Activated T-cell treated with anti-CD3 and anti-CD28 coated beads, Interleukin-2, amount 50 U/mL, for 72 hours (primary cell): Measurements from ENCODE around the gene RPEL1. TPM values are rescaled to one million over a fixed set of nuclear protein-coding genes. Genes with fewer than 3 reads are reported as not detected.
"Not testable (repeated sequence)": the region's sequence is repeated elsewhere in the genome, so short reads cannot be mapped to it uniquely, and the experiment has no call there.

Source experiments
- ATAC-seq, 2 donors: fragments of 150-1000 bp; cut with Tn5 transposase; replicated peaks in 1 of 2; 2 replicates each; pipeline ENCODE4 v1.10.0; 2021; ENCODE audit warnings: moderate library complexity in 2 of 2, mild to moderate bottlenecking in 1 of 2
- DNase-seq, 2 donors: peaks; one replicate each; pipeline ENCODE4 v3.0.0; 2021 to 2022; ENCODE audit warnings: mixed read lengths in 1 of 2
- H3K27ac Mint-ChIP-seq: one replicate; pipeline ENCODE4 v1.8.0; 2022; ENCODE audit warnings: mild to moderate bottlenecking, moderate library complexity, mixed read lengths
- H3K27me3 Mint-ChIP-seq: one replicate; pipeline ENCODE4 v1.8.0; 2022; ENCODE audit warnings: low read depth, mixed read lengths
- H3K36me3 Mint-ChIP-seq, 2 donors: one replicate each; pipeline ENCODE4 v1.8.0; 2022; ENCODE audit warnings: mixed read lengths in 2 of 2, mild to moderate bottlenecking in 1 of 2; ENCODE audit not compliant: insufficient read depth in 2 of 2
- H3K4me1 Mint-ChIP-seq: one replicate; pipeline ENCODE4 v1.8.0; 2022; ENCODE audit warnings: low read depth, mixed read lengths
- H3K4me3 Mint-ChIP-seq, 2 donors: one replicate each; pipeline ENCODE4 v1.8.0; 2022; ENCODE audit warnings: mild to moderate bottlenecking in 2 of 2, mixed read lengths in 2 of 2, moderate library complexity in 2 of 2
- H3K9me3 Mint-ChIP-seq, 2 donors: one replicate each; pipeline ENCODE4 v1.8.0; 2022; ENCODE audit warnings: mixed read lengths in 2 of 2
- total RNA-seq, 2 donors: library from RNA; stranded (reverse); gene quantifications; one replicate each; pipeline ENCODE4 v1.2.3, GENCODE V29; 2022

The RPEL1 gene
- total RNA-seq, 2 donors from 2014 or later, result 0.12 TPM; not detected in 1

DNA sequence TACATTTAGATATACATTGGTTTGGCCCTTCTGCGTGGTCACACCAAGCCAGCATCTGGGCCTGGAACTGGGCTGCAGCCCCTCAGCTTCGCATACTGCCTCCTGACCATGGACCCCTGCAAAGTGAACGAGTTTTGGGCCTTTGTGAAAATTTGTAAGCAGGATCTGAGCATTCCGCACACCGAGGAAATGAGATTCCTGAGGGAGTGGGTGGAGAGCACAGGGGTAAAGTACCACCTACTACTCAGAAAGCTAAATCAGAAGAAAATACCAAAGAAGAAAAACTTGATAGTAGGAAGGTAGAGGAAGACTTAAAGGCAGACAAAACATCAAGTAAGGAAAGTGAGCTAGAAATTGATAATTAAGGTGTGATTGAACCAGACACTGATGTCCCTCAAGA, 30.1 kb upstream of the RPEL1 start:
- peaks cover 7% of the 10 kb centered on the region for H3K27me3 Mint-ChIP-seq
- H3K27ac Mint-ChIP-seq, result no peak overlapping the region
- no peak for ATAC-seq
- H3K36me3 Mint-ChIP-seq, result peaks cover 3 to 5% of the 10 kb centered on the region in 2 donors
- peaks cover 0 to 7% of the 10 kb centered on the region in 2 donors for H3K9me3 Mint-ChIP-seq
- no peak overlapping the region for H3K4me3 Mint-ChIP-seq
- no peak for DNase-seq
- H3K4me1 Mint-ChIP-seq, result peaks cover 8% of the 10 kb centered on the region

DNA sequence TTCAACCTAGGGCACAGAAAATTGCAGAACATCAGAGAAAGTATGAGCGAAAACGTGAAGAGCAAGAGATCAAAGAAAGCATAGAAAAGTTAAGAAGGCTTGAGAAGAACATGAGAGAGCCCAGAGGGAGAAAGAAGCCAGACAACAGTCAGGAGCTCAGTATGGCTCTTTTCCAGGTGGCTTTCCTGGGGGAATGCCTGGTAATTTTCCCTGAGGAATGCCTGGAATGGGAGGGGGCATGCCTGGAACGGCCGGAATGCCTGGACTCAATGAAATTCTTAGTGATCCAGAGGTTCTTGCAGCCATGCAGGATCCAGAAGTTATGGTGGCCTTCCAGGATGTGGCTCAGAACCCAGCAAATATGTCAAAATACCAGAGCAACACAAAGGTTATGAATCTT, 29.3 kb upstream of the RPEL1 start:
- not testable (repeated sequence) for H3K4me3 Mint-ChIP-seq, H3K27me3 Mint-ChIP-seq, H3K36me3 Mint-ChIP-seq, H3K9me3 Mint-ChIP-seq, H3K27ac Mint-ChIP-seq, H3K4me1 Mint-ChIP-seq, DNase-seq, ATAC-seq

DNA sequence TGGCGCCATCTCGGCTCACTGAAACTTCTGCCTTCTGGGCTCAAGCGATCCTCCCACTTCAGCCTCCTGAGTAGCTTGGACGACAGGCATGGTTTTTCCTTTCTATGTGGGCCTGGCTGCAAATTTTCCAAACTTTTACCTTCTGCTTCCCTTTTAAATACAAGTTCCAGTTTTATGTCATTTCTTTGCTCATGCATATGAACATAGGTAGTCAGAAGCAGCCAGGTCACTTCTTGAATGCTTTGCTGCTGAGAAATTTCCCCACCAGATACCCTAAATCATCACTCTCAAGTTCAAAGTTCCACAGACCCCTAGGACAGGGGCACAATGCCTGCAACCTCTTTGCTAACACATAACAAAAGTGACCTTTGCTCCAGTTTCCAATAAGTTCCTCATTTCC, 21.6 kb upstream of the RPEL1 start:
- no peaks in the 10 kb centered on the region for H3K27me3 Mint-ChIP-seq
- H3K36me3 Mint-ChIP-seq, result peaks cover 5 to 9% of the 10 kb centered on the region in 2 donors
- DNase-seq, result no peak
- no peaks in the 10 kb centered on the region for H3K4me1 Mint-ChIP-seq
- ATAC-seq, result no peak
- no peak overlapping the region for H3K4me3 Mint-ChIP-seq
- H3K27ac Mint-ChIP-seq, result no peak overlapping the region
- peaks cover 10 to 11% of the 10 kb centered on the region in 2 donors for H3K9me3 Mint-ChIP-seq

DNA sequence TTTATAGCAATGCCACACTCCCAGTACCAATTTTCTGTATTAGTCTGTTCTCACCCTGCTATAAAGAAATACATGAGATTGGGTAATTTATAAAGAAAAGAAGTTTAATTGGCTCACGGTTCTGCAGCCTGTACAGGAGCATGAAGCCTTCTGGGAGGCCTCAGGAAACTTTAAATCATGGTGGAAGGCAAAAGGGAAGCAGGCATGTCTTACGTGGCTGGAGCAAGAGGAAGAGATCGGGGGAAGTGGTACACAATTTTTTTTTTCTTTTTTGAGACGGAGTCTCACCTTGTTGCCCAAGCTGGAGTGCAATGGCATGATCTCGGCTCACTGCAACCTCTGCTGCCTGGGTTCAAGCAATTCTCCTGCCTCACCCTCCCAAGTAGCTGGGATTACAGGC, 21.0 kb upstream of the RPEL1 start:
- not testable (repeated sequence) for DNase-seq, H3K4me1 Mint-ChIP-seq, H3K27ac Mint-ChIP-seq, H3K4me3 Mint-ChIP-seq, H3K36me3 Mint-ChIP-seq, H3K27me3 Mint-ChIP-seq, ATAC-seq
- peaks cover 10 to 11% of the 10 kb centered on the region in 2 donors for H3K9me3 Mint-ChIP-seq

DNA sequence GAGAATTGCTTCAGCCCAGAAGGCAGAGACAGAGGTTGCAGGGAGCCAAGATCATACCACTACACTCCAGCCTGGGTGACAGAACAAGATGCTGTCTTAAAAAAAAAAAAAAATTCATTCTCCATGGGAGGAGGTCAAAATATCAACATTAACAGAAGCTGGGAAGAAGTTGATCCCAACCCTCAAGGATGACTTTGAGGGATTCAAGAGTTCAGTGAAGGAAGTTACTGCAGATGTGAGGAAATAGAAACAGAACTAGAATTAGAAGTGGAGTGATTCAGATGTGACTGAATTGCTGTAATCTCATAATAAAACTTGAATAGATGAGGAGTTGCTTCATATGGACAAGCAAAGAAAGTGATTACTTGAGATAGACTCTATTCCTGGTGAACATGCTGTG, 19.7 kb upstream of the RPEL1 start:
- H3K9me3 Mint-ChIP-seq, result peaks cover 10 to 11% of the 10 kb centered on the region in 2 donors
- DNase-seq, result no peak
- H3K36me3 Mint-ChIP-seq, result peaks cover 5 to 9% of the 10 kb centered on the region in 2 donors
- H3K4me1 Mint-ChIP-seq, result no peaks in the 10 kb centered on the region
- no peak overlapping the region for H3K4me3 Mint-ChIP-seq
- no peak overlapping the region for H3K27ac Mint-ChIP-seq
- ATAC-seq, result no peak
- H3K27me3 Mint-ChIP-seq, result no peaks in the 10 kb centered on the region

DNA sequence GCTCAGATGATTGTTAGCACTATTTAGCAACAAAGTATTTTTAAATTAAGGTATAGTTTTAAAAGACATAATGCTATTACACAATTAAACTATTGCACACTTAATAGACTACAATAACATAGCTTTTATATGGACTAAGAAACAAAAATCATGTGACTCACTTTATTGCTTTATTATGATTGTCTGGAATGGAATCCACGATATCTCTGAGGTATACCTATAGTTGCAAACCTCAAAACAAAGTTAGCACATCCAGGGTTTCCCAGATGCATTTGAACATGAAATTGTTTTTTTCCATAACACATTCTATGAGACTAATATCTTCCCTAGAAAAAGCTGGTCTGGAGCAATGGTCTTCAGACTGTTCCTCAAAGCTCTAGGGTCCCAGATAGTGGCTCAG, 18.3 kb upstream of the RPEL1 start:
- H3K9me3 Mint-ChIP-seq, result peaks cover 8% of the 10 kb centered on the region in 2 donors
- H3K4me1 Mint-ChIP-seq, result no peaks in the 10 kb centered on the region
- H3K4me3 Mint-ChIP-seq, result no peak overlapping the region
- no peak overlapping the region for H3K27ac Mint-ChIP-seq
- no peak for DNase-seq
- H3K27me3 Mint-ChIP-seq, result no peaks in the 10 kb centered on the region
- ATAC-seq, result no peak
- H3K36me3 Mint-ChIP-seq, result peaks cover 5 to 7% of the 10 kb centered on the region in 2 donors

DNA sequence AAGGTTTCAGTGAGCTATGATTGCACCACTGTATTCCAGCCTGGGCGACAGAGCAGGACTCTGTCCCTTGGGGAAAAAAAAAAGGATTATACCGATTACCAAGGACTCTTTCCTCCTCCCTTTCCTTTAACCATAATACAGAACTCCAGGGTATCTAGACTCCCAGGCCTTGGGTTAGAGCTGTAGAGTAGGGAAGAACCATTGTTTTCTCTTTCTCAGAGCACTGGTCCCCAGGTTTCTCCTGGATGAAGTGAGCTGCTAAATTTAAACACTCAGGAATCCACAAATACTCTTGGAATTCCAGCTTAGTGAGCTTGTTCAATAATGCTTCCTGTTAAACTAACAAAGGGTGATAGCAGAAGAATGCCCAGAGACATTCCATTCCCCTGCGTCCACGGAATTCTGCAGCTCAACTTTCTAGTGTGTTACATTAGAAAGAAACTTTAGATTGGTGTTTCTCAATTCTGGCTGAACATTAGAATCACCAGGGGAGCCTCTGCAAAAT, 14.6 kb upstream of the RPEL1 start:
- Mint-ChIP-seq H3K4me3 (no peak overlapping the region), H3K9me3 (no peaks in the 10 kb centered on the region)
- no peak for DNase-seq

DNA sequence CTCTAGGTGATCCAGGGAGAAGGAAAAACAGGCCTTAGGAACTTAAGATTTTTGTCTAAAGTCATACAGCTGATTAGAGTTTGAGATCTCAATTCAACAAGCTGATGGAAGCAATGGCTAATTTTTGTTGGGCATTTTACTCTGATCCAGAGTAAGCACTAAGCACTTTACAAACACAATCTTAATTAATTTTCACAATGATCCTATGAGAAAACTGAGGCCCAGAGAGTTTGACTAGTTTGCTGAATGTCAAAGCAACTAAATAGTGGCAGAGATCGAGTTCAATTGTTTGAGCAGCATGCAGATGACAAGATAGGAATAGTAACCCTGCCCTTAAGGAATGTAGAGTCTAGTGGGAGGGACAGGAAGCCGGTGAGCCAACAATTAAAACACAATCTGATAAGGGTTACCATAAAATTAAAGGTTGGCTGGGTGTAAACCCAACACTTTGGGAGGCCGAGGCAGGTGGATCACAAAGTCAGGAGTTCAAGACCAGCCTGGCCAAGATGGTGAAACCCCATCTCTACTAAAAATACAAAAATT, 13.5 kb upstream of the RPEL1 start:
- Mint-ChIP-seq H3K9me3 (no peaks in the 10 kb centered on the region), H3K36me3 (no peaks in the 10 kb centered on the region), H3K4me1 (no peaks in the 10 kb centered on the region), H3K4me3 (no peak overlapping the region), H3K27ac (no peak overlapping the region), H3K27me3 (no peaks in the 10 kb centered on the region)
- no peak for ATAC-seq
- DNase-seq, result no peak

More for the DNA sequence above, 14.6 kb upstream of the RPEL1 start:
- Mint-ChIP-seq H3K27me3 (no peaks in the 10 kb centered on the region), H3K4me1 (no peaks in the 10 kb centered on the region), H3K36me3 (no peaks in the 10 kb centered on the region), H3K27ac (no peak overlapping the region)
- ATAC-seq, result no peak

DNA sequence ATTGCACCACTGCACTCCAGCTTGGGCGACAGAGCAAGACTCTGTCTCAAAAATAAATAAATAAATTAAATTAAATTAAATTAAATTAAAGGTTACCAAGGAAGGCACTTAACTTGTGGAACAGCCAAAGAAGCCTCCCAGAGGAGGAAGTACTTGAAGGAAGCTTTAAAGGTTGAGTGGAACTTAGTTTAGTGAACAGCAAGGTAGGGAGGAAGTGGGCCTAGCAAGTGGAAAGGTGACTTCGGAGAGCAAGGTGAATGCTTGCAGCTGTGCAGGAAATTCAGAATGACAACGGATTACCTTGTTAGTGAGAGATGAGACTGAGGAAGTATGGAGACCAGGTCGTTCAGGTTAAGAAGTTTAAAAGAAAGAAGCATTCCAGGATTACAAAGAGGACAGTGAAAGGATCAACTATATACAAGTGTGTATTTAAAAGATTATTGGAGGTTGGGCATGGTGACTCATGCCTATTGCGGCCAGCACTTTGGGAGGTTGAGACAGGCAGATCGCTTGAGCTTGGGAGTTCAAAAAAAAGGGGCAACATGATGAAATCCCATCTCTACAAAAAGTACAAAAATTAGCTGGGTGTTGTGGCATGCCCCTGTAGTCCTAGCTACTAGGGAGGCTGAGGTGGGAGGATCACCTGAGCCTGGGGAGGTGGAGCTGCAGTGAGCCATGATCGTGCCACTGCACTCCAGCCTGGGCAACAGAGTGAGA, 12.8 kb upstream of the RPEL1 start:
- ATAC-seq (no peak), DNase-seq (no peak)
- no peaks in the 10 kb centered on the region for H3K27me3 Mint-ChIP-seq
- no peak overlapping the region for H3K4me3 Mint-ChIP-seq
- no peaks in the 10 kb centered on the region for H3K4me1 Mint-ChIP-seq
- no peaks in the 10 kb centered on the region for H3K9me3 Mint-ChIP-seq
- H3K27ac Mint-ChIP-seq, result no peak overlapping the region
- H3K36me3 Mint-ChIP-seq, result no peaks in the 10 kb centered on the region

DNA sequence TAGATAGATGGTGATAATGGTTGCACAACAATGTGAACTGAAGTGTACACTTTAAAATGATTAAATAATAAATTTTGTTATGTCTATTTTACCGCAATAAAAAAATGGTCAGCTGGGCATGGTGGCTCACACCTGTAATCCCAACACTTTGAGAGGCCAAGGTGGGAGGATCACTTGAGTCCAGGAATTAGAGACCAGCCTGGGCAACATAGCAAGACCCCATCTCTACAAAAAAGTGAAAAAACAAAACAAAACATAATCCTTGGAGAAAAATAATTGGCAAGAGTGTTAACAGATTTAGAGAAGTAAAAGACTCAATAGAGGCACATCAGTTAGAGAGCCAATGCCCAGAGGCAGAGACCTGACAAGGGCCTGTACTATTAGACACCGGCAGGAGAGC, 9.9 kb upstream of the RPEL1 start:
- Mint-ChIP-seq H3K27ac (no peak overlapping the region), H3K4me3 (no peak overlapping the region), H3K36me3 (no peaks in the 10 kb centered on the region), H3K27me3 (no peaks in the 10 kb centered on the region), H3K9me3 (no peaks in the 10 kb centered on the region), H3K4me1 (peaks cover 8% of the 10 kb centered on the region)
- no peak for ATAC-seq
- DNase-seq, result no peak

DNA sequence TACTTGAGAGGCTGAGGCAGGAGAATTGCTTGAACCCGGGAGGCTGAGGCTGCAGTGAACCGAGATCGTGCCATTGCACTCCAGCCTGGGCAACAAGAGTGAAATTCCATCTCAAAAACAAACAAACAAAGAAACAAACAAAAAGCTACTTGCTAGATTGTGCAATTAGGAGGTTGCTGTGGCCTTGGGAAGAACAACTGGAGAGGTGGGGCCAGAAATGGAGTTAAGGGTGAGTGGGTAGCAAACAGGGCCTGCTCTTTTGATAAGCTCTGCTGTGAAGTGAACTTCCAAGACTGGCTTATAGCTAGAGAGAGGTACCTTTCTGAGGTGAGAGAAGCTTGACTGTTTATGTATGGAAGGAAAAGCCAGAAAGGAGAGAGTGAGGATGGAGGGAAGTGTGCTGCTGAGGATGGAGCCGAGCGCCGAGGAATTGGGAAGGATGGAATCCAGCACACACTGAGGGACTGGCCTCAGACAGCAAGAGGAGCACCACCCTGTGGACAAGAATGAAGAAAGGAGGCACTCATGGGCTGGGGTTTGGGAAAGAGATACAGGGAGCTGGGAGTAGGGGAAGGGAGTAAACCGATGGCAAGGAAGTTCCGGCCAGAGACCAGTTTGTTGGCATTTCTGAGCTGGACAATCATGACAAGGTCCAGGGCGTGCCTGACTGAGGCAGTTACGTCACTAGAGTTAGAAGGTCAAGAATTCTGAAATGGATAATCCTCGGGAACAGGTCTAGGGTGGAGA, 7.0 kb upstream of the RPEL1 start:
- Mint-ChIP-seq H3K27me3 (no peaks in the 10 kb centered on the region), H3K36me3 (no peaks in the 10 kb centered on the region), H3K4me1 (peaks cover 15% of the 10 kb centered on the region), H3K27ac (no peak overlapping the region), H3K4me3 (no peak overlapping the region), H3K9me3 (no peaks in the 10 kb centered on the region)
- DNase-seq (no peak), ATAC-seq (no peak)

DNA sequence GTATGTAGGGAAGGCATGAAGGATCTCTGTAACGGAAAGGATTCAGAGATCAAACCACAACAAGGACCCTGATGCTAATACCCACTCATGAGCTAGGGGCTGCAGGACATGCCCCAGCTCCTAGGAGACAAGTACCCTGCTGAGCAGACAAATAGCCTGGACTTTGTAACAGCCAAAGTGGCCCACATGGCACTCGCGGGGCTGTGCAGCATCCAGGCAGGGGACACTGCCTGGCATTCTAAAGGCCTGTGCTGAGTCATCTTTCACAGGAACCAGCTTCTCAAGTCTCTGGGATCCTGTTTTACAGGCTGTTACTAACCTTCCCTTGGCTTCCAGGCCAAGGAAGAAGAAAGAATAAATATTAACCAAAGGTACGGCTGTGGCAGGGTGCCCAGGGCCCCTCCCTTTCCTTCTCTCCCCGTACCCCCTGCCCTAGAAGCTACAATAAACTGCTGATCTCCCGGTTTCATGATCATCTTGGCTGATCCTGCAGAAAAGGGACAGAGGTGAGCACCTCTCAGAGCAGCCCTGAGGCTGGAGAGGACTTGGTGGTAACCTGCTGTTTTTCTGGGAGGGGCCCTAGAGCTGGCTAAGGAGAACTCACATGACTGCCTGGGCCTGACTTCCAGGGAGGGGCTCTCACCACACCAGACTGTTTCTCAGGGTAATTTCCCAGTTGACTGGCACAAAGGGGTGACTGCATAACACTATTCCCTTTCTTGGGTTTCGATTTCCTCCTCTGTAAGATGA, 4.2 kb upstream of the RPEL1 start:
- Mint-ChIP-seq H3K27me3 (no peaks in the 10 kb centered on the region), H3K9me3 (no peaks in the 10 kb centered on the region), H3K4me3 (no peak overlapping the region), H3K27ac (peak overlapping the region; percentile 27), H3K36me3 (no peaks in the 10 kb centered on the region), H3K4me1 (peaks cover 15% of the 10 kb centered on the region)
- peak; percentile 28 to 51 for ATAC-seq
- peak in 1 of 2 donors; percentile 4 for DNase-seq
